ENCODE data around the gene ADAMTS15.

Gene ADAMTS15

GRCh38 chr11:130427581-130428315 is 20.7 kb upstream of the ADAMTS15 start:
- intact Hi-C loops (cut with DNase I; ENCODE audit: low total_unique reads): loop anchor here (5.0 kb wide), 2 partner anchors 35 to 215 kb away; no protein-coding TSS in a partner anchor
- Histone ChIP-seq H3K27me3 (peaks cover 0 to 3% of the 10 kb centered on the region in 2 donors), H3K36me3 (no peaks in the 10 kb centered on the region), H3K27ac (peak overlapping the region; percentile 52 to 58), H3K4me3 (peak overlapping the region; percentile 52 to 69), H3K4me1 (peaks cover 0 to 37% (median 20%) of the 10 kb centered on the region in 4 donors), H3K9me3 (no peaks in the 10 kb centered on the region)
- TF ChIP-seq, protein P1, sequence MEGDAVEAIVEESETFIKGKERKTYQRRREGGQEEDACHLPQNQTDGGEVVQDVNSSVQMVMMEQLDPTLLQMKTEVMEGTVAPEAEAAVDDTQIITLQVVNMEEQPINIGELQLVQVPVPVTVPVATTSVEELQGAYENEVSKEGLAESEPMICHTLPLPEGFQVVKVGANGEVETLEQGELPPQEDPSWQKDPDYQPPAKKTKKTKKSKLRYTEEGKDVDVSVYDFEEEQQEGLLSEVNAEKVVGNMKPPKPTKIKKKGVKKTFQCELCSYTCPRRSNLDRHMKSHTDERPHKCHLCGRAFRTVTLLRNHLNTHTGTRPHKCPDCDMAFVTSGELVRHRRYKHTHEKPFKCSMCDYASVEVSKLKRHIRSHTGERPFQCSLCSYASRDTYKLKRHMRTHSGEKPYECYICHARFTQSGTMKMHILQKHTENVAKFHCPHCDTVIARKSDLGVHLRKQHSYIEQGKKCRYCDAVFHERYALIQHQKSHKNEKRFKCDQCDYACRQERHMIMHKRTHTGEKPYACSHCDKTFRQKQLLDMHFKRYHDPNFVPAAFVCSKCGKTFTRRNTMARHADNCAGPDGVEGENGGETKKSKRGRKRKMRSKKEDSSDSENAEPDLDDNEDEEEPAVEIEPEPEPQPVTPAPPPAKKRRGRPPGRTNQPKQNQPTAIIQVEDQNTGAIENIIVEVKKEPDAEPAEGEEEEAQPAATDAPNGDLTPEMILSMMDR (IDR thresholded peaks at IDR 0.05): peak; percentile 31 to 43
- DNase-seq: no peak

DNA sequence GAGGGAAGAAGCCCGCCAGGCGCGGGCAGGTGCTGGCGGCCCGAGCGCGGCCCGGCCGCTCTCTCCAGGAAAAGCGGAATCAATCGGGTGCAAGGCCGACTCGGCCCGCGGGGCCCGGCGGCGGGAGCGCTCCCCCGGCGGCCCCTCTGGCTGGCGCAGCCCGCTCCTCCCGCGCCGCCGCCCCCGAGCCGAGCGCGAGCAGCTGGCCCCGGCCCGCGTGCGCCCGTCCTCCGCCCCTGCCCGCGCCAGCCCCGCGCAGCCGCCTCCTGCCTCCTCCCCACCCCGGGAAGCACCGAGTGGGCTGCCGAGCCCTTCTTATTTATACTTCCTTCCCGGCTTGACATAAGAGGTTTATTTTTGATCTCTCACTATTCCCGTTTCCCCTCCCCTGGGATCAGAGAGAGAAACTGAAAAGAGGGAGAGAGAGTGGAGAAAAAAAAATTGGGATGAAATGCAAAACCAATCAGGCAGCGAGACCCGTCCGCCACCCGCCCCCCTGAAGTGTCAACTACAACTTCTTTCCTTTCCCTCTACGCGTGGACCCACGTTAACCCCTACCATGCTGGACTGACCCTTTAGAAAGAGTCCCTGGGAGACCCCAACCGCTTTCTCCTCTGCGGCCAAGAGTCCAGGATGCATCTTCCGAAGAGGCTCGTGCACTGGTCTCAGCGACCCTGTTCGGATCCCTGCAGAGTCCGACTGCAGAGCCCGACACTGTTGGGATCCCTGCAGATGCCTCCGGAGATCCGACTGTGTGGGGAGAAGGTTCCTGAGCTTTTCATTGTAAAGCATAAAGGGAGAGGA is 19.9 kb upstream of the ADAMTS15 start, which contains the start of gene ADAMTS8:
ADAMTS8 (minus strand) TSS at position 294 of the 804 bp plus-strand sequence. CDS start 323 bp downstream, outside the sequence.
- intact Hi-C loops (cut with DNase I; ENCODE audit: low total_unique reads): loop anchor here (5.0 kb wide), 2 partner anchors 36 to 216 kb away; no protein-coding TSS in a partner anchor
- Histone ChIP-seq H3K36me3 (no peaks in the 10 kb centered on the region), H3K4me1 (peaks cover 0 to 37% (median 20%) of the 10 kb centered on the region in 4 donors), H3K4me3 (peak within 1 kb of the TSS; percentile 52 to 69), H3K27ac (peak within 1 kb of the TSS; percentile 52 to 58), H3K9me3 (no peaks in the 10 kb centered on the region), H3K27me3 (peaks cover 0 to 3% of the 10 kb centered on the region in 2 donors)
- no peak for DNase-seq
- TF ChIP-seq, protein P1 (IDR thresholded peaks at IDR 0.05): peak in 1 of 2 experiments; percentile 9

DNA sequence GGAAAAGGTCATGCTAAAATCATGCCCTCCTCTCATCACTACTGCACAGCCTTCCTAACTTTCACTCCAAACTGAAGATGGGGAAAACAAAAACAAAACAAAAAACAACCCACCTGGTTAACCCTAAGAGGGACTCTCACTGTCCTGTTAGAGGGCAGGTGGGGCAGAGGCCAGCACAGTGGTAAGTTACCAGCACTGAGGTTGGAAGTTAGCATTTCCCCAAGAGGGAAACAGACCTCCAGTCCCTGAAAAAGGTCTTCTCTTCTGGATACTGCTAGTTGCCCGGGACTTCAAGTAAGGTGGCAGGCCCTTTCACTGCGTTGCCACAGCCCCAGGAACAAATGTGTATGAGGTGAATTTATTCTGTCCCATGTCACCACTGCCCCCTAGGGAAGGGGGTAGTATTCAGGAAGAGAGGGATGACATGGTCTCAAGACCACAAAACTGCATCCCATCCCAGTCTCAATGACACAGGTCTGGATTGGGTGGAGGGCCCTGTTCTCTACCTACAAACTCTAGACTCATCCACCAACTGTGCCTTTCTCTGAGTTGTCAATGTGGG is 19.2 kb upstream of the ADAMTS15 start:
- peak overlapping the region; percentile 52 to 69 for H3K4me3 ChIP-seq
- TF ChIP-seq, protein P1 (IDR thresholded peaks at IDR 0.05): no peak
- intact Hi-C loops (cut with DNase I; ENCODE audit: low total_unique reads): loop anchor here (5.0 kb wide), 2 partner anchors 37 to 217 kb away; no protein-coding TSS in a partner anchor

GRCh38 chr11:130429983-130430382 is 18.5 kb upstream of the ADAMTS15 start:
- no peak overlapping the region for H3K27ac ChIP-seq
- TF ChIP-seq, protein P1 (IDR thresholded peaks at IDR 0.05): no peak
- H3K4me3 ChIP-seq: no peak overlapping the region
- DNase-seq: no peak
- no peaks in the 10 kb centered on the region for H3K9me3 ChIP-seq
- intact Hi-C loops (cut with DNase I; ENCODE audit: low total_unique reads): loop anchor here (5.0 to 10.0 kb wide), 3 partner anchors 38 to 465 kb away; no protein-coding TSS in a partner anchor
- no peaks in the 10 kb centered on the region for H3K36me3 ChIP-seq
- H3K27me3 ChIP-seq: peaks cover 0 to 3% of the 10 kb centered on the region in 2 donors
- H3K4me1 ChIP-seq: peaks cover 0 to 37% (median 20%) of the 10 kb centered on the region in 4 donors

More for the DNA sequence above, 19.2 kb upstream of the ADAMTS15 start:
- Histone ChIP-seq H3K27ac (peak overlapping the region in 1 of 2 donors; percentile 18), H3K27me3 (peaks cover 0 to 3% of the 10 kb centered on the region in 2 donors), H3K4me1 (peaks cover 0 to 37% (median 20%) of the 10 kb centered on the region in 4 donors), H3K9me3 (no peaks in the 10 kb centered on the region), H3K36me3 (no peaks in the 10 kb centered on the region)
- DNase-seq: no peak

- Histone ChIP-seq H3K4me3 (no peak overlapping the region), H3K9me3 (no peaks in the 10 kb centered on the region), H3K36me3 (no peaks in the 10 kb centered on the region), H3K27me3 (peaks cover 0 to 3% of the 10 kb centered on the region in 2 donors), H3K4me1 (peaks cover 0 to 44% (median 26%) of the 10 kb centered on the region in 4 donors), H3K27ac (no peak overlapping the region)
- peak; percentile 83 to 85 for DNase-seq
- intact Hi-C loops (cut with DNase I; ENCODE audit: low total_unique reads): loop anchor here (10.0 kb wide), 1 partner anchor 463 kb away; no protein-coding TSS in a partner anchor
- TF ChIP-seq, protein P1 (IDR thresholded peaks at IDR 0.05): peak; percentile 75 to 79
Measured at GRCh38 chr11:130431331-130431773, 17.1 kb upstream of the ADAMTS15 start.

Measured in tibial artery (tissue), 4 donors.